H1 (cell line): Measurements from ENCODE around the gene EBF3. TPM values are rescaled to one million over a fixed set of nuclear protein-coding genes. Genes with fewer than 3 reads are reported as not detected.

ENCODE experiments used
- E2F6 ChIP-seq: IDR thresholded peaks from 2 replicates; pipeline ENCODE4 v1.6.1; 2012; ENCODE audit warnings: inconsistent platforms
- KDM5A ChIP-seq: fragments of 200-600 bp; IDR thresholded peaks from 2 replicates; pipeline ENCODE4 v1.7.1; 2012; ENCODE audit warnings: mild to moderate bottlenecking, low read length, inconsistent platforms, mixed read lengths
- RNF2 ChIP-seq: fragments of 200-900, 300-1000 bp; sonication (generic); IDR thresholded peaks from 2 replicates; pipeline ENCODE4 v1.7.1; 2016; ENCODE audit warnings: borderline replicate concordance, low read depth, mild to moderate bottlenecking, antibody characterized with exemption, low read length; ENCODE audit not compliant: poor library complexity, severe bottlenecking; ENCODE audit errors: missing control alignments
- SIRT6 ChIP-seq: IDR thresholded peaks from one replicate; pipeline ENCODE4 v1.7.1; 2012; ENCODE audit warnings: low read length, inconsistent platforms
- SP1 ChIP-seq: IDR thresholded peaks from 2 replicates; pipeline ENCODE4 v1.6.1; 2011; ENCODE audit warnings: low read depth, low read length
- SUZ12 ChIP-seq: fragments of 200-600 bp; sonication (generic); IDR thresholded peaks from 2 replicates; pipeline ENCODE4 v1.6.1; 2012; ENCODE audit warnings: mild to moderate bottlenecking, inconsistent platforms, low read length, moderate library complexity, mixed read lengths
- TAF7 ChIP-seq: optimal IDR thresholded peaks from 2 replicates; pipeline ENCODE3; 2011; ENCODE audit warnings: low read depth, mild to moderate bottlenecking, inconsistent platforms, low read length, moderate library complexity, borderline replicate concordance
- ZNF274 ChIP-seq: IDR thresholded peaks from 2 replicates; pipeline ENCODE4 v1.7.0; 2012; ENCODE audit warnings: low read length, borderline replicate concordance; ENCODE audit errors: extremely low read depth
- polyA plus RNA-seq, 7 experiments: library from polyadenylated mRNA; depleted of rRNA in 3 of 7; stranded (reverse) in 5 of 7; unstranded in 2 of 7; fragments of >200 nt in 5 of 7; fragments of 200-250 nt in 2 of 7; gene quantifications; 1 replicate in 5 of 7; 2 replicates in 1 of 7; 4 replicates in 1 of 7; pipeline versions ENCODE4 v1.2.1 to v1.2.3, GENCODE V29; 2011 to 2013; ENCODE audit warnings: missing spikeins in 2 of 7, mixed read lengths in 2 of 7
- total RNA-seq: library from RNA; stranded (reverse); fragmentation: NEBNext Ultra II Directional; extraction: Animal tissue kit (Norgen Biotek cat#: 25700); gene quantifications from 2 replicates; pipeline ENCODE4 v1.2.1, GENCODE V29; 2021

The EBF3 gene
- total and polyA plus RNA-seq, 2 of the 8 experiments (the other 6 are each of a cell fraction or from before 2014, with no cell fraction given): 0.08 to 0.26 TPM

GRCh38 chr10:129956876-129957673, 7.0 kb downstream of the EBF3 start (continued):
- TF ChIP-seq E2F6 (peak; percentile 54), SP1 (0 out of 2 replicates have a peak, but pooled peaks have one; percentile 25), TAF7 (no peak), SIRT6 (no peak), ZNF274 (no peak), KDM5A (no peak), RNF2 (peak; percentile 63), SUZ12 (0 out of 2 replicates have a peak, but pooled peaks have one; percentile 28)
- TF ChIP-seq, all 59 proteins: peak for 7
